Smooth muscle cell (in vitro differentiated cells): Measurements from ENCODE around the gene CTNNBIP1. TPM values are rescaled to one million over a fixed set of nuclear protein-coding genes. Genes with fewer than 3 reads are reported as not detected.

Experiments
- DNase-seq: peaks from one replicate; lab custom pipeline; 2025; ENCODE audit not compliant: unreplicated experiment; lab: John Stamatoyannopoulos, UW
- H2AFZ ChIP-seq: fragments of 200-600 bp; sonication (generic); 2 replicates; pipeline ENCODE4 v1.6.0; 2016; ENCODE audit warnings: antibody characterized with exemption, low read depth, mild to moderate bottlenecking
- H3F3A ChIP-seq: fragments of 200-600 bp; sonication (generic); 2 replicates; pipeline ENCODE4 v1.6.0; 2017; ENCODE audit warnings: antibody characterized with exemption, low read depth
- H3K27ac ChIP-seq: fragments of 200-600 bp; sonication (generic); 2 replicates; pipeline ENCODE4 v1.5.1; 2016; ENCODE audit warnings: low read depth, mild to moderate bottlenecking
- H3K27me3 ChIP-seq: fragments of 200-600 bp; sonication (generic); 2 replicates; pipeline ENCODE4 v1.6.1; 2016; ENCODE audit warnings: low read depth, mild to moderate bottlenecking
- H3K36me3 ChIP-seq: fragments of 200-600 bp; sonication (generic); 2 replicates; pipeline ENCODE4 v1.5.1; 2016; ENCODE audit warnings: low read depth
- H3K4me1 ChIP-seq: fragments of 200-600 bp; sonication (generic); 2 replicates; pipeline ENCODE4 v1.5.1; 2016; ENCODE audit warnings: low read depth
- H3K4me2 ChIP-seq: fragments of 200-600 bp; sonication (generic); 2 replicates; pipeline ENCODE4 v1.6.0; 2016; ENCODE audit warnings: mild to moderate bottlenecking
- H3K4me3 ChIP-seq: fragments of 200-600 bp; sonication (generic); 2 replicates; pipeline ENCODE4 v1.5.1; 2016; ENCODE audit warnings: mild to moderate bottlenecking
- H3K79me2 ChIP-seq: fragments of 200-600 bp; sonication (generic); 2 replicates; pipeline ENCODE4 v1.6.0; 2016; ENCODE audit warnings: low read depth, mild to moderate bottlenecking
- H3K9ac ChIP-seq: fragments of 200-600 bp; sonication (generic); 2 replicates; pipeline ENCODE4 v1.6.0; 2016; ENCODE audit warnings: low read depth
- H3K9me3 ChIP-seq: fragments of 200-600 bp; sonication (generic); replicated peaks from 2 replicates; pipeline ENCODE4 v1.5.1; 2016; ENCODE audit warnings: low read depth
- H4K20me1 ChIP-seq: fragments of 200-600 bp; sonication (generic); 2 replicates; pipeline ENCODE4 v1.6.0; 2016; ENCODE audit warnings: low read depth
- CTCF ChIP-seq: fragments of 200-600 bp; sonication (generic); IDR thresholded peaks from 2 replicates; pipeline ENCODE4 v1.5.1; 2017; ENCODE audit warnings: borderline replicate concordance, mild to moderate bottlenecking, antibody characterized with exemption; ENCODE audit not compliant: insufficient read depth, poor library complexity, severe bottlenecking
- WGBS: methylation state at CpG from one replicate; pipeline ENCODE4 v1.1.7; 2016; ENCODE audit warnings: low lambda C conversion rate; 5-methylcytosine and 5-hydroxymethylcytosine counted together
- polyA plus RNA-seq: library from polyadenylated mRNA; unstranded; fragments of >200 nt; fragmentation: Nextera tagmentation; extraction: Ambion mirVana; gene quantifications from 2 replicates; pipeline ENCODE4 v1.2.1, GENCODE V29; 2016
- total RNA-seq: library from RNA; depleted of rRNA; stranded (reverse); fragments of >200 nt; gene quantifications from 2 replicates; pipeline ENCODE4 v1.2.3, GENCODE V29; 2014

Gene CTNNBIP1
- total and polyA plus RNA-seq, 2 experiments from 2014 or later, result 27.7 to 55.1 TPM

GRCh38 chr1:9881838-9882249 is 28.2 kb downstream of the CTNNBIP1 start:
- Histone ChIP-seq H3K4me1 (peaks cover 31% of the 10 kb centered on the region), H3K27me3 (no peaks in the 10 kb centered on the region), H4K20me1 (peaks cover 47% of the 10 kb centered on the region), H3K27ac (peak overlapping the region; percentile 78), H3K9me3 (no peaks in the 10 kb centered on the region), H3K4me2 (peak overlapping the region; percentile 62), H3F3A (no peaks in the 10 kb centered on the region), H3K36me3 (no peaks in the 10 kb centered on the region), H3K9ac (no peak overlapping the region), H3K4me3 (no peak overlapping the region), H2AFZ (no peak overlapping the region), H3K79me2 (no peaks in the 10 kb centered on the region)
- no peak for DNase-seq
- no peak for TF ChIP-seq CTCF
- 78% methylated on average over 2 of the region's 2 CpGs for WGBS

- no peaks in the 10 kb centered on the region for H3K79me2 ChIP-seq
- H4K20me1 ChIP-seq, result peaks cover 29% of the 10 kb centered on the region
- TF ChIP-seq CTCF, result no peak
- H3K4me2 ChIP-seq, result no peak overlapping the region
- DNase-seq, result no peak
- H3K27ac ChIP-seq, result no peak overlapping the region
- H3K9ac ChIP-seq, result no peak overlapping the region
- peaks cover 15% of the 10 kb centered on the region for H3K4me1 ChIP-seq
- H3K4me3 ChIP-seq, result no peak overlapping the region
- no peaks in the 10 kb centered on the region for H3K27me3 ChIP-seq
- no peaks in the 10 kb centered on the region for H3F3A ChIP-seq
- H2AFZ ChIP-seq, result no peak overlapping the region
- WGBS, result 92% methylated on average over 9 of the region's 9 CpGs
- H3K9me3 ChIP-seq, result no peaks in the 10 kb centered on the region
- H3K36me3 ChIP-seq, result no peaks in the 10 kb centered on the region
These were observed 31.7 kb downstream of the CTNNBIP1 start for GRCh38 chr1:9878404-9878803.

GRCh38 chr1:9877962-9878361 is 32.1 kb downstream of the CTNNBIP1 start:
- H3K4me3 ChIP-seq, result no peak overlapping the region
- H3K4me2 ChIP-seq, result no peak overlapping the region
- TF ChIP-seq CTCF, result no peak
- no peak overlapping the region for H3K27ac ChIP-seq
- no peaks in the 10 kb centered on the region for H3K9me3 ChIP-seq
- DNase-seq, result no peak
- peaks cover 15% of the 10 kb centered on the region for H3K4me1 ChIP-seq
- WGBS, result 70% methylated on average over 10 of the region's 10 CpGs
- no peaks in the 10 kb centered on the region for H3K79me2 ChIP-seq
- no peak overlapping the region for H2AFZ ChIP-seq
- no peaks in the 10 kb centered on the region for H3K27me3 ChIP-seq
- no peak overlapping the region for H3K9ac ChIP-seq
- no peaks in the 10 kb centered on the region for H3K36me3 ChIP-seq
- H3F3A ChIP-seq, result no peaks in the 10 kb centered on the region
- peaks cover 26% of the 10 kb centered on the region for H4K20me1 ChIP-seq

- DNase-seq, result no peak
- H3K9ac ChIP-seq, result no peak overlapping the region
- no peaks in the 10 kb centered on the region for H3K9me3 ChIP-seq
- WGBS, result 84% methylated on average over 6 of the region's 6 CpGs
- no peak for TF ChIP-seq CTCF
- H3K4me2 ChIP-seq, result no peak overlapping the region
- H3F3A ChIP-seq, result no peaks in the 10 kb centered on the region
- H3K4me1 ChIP-seq, result peaks cover 7% of the 10 kb centered on the region
- no peaks in the 10 kb centered on the region for H3K36me3 ChIP-seq
- no peak overlapping the region for H3K27ac ChIP-seq
- H3K27me3 ChIP-seq, result no peaks in the 10 kb centered on the region
- no peak overlapping the region for H2AFZ ChIP-seq
- H4K20me1 ChIP-seq, result peaks cover 10% of the 10 kb centered on the region
- no peaks in the 10 kb centered on the region for H3K79me2 ChIP-seq
- H3K4me3 ChIP-seq, result no peak overlapping the region
These were observed 34.5 kb downstream of the CTNNBIP1 start for GRCh38 chr1:9875636-9876000.
